Right lobe of liver (tissue), 6 donors: ENCODE results near the gene SYCP2. TPM values are rescaled to one million over a fixed set of nuclear protein-coding genes. Genes with fewer than 3 reads are reported as not detected.
"Not testable (repeated sequence)": the region's sequence is repeated elsewhere in the genome, so short reads cannot be mapped to it uniquely, and the experiment has no call there.

Experiments used
- ATAC-seq, 4 donors: fragments of 200-7000 bp; cut with Tn5 transposase; one replicate each; pipeline ENCODE4 v1.9.1; 2020; ENCODE audit warnings: mild to moderate bottlenecking in 4 of 4, moderate library complexity in 4 of 4
- DNase-seq, 3 donors: peaks; one replicate each; pipeline ENCODE4 v3.0.0-alpha.2; 2020
- H3K27ac ChIP-seq, 3 donors: fragments of 200-600 bp; one replicate each; pipeline ENCODE4 v1.8.0; 2022
- H3K27me3 ChIP-seq, 2 donors: fragments of 200-600 bp; one replicate each; pipeline ENCODE4 v1.8.0; 2022
- H3K36me3 ChIP-seq, 4 donors: fragments of 200-600 bp; sonication (generic) in 1 of 4; one replicate each; pipeline versions ENCODE4 v1.5.1 to v1.8.0; 2017 to 2022; ENCODE audit warnings: control low read depth in 1 of 4
- H3K4me1 ChIP-seq, 4 donors: fragments of 200-600 bp; sonication (generic) in 1 of 4; one replicate each; pipeline versions ENCODE4 v1.5.1 to v1.8.0; 2017 to 2022; ENCODE audit warnings: control low read depth in 1 of 4
- H3K4me3 ChIP-seq, 3 donors: fragments of 200-600 bp; one replicate each; pipeline ENCODE4 v1.8.0; 2022
- H3K9me3 ChIP-seq, 4 donors: fragments of 200-600 bp; sonication (generic) in 1 of 4; one replicate each; pipeline versions ENCODE4 v1.5.1 to v1.8.0; 2017 to 2022; ENCODE audit warnings: control low read depth in 1 of 4
- CTCF ChIP-seq, 4 donors: fragments of 200-600 bp in 3 of 4; fragments of 450-650 bp in 1 of 4; IDR thresholded peaks; one replicate each; pipeline versions ENCODE4 v1.5.1 to v1.8.0; 2016 to 2022; ENCODE audit warnings: antibody characterized with exemption in 4 of 4, mild to moderate bottlenecking in 2 of 4
- POLR2A ChIP-seq: fragments of 450-650 bp; IDR thresholded peaks from one replicate; pipeline ENCODE4 v1.6.1; 2017; ENCODE audit warnings: antibody characterized with exemption, mild to moderate bottlenecking
- WGBS: methylation state at CpG from one replicate; pipeline ENCODE4 v1.1.6; 2018; ENCODE audit warnings: low coverage, low lambda C conversion rate; ENCODE audit not compliant: insufficient coverage; ENCODE audit errors: missing lambda C conversion rate; 5-methylcytosine and 5-hydroxymethylcytosine counted together
- intact Hi-C, 2 donors: fragments of 100-400 bp; cut with DNase I; formaldehyde crosslinking; loops; one replicate each; pipeline versions ENCODE4 v1.11.2 to v1.14.1; 2022
- total RNA-seq, 6 experiments: library from RNA; depleted of rRNA in 2 of 6; stranded (reverse); fragments of >200 nt in 2 of 6; fragmentation: NEBNext Ultra II Directional in 3 of 6; extraction: Animal tissue kit (Norgen Biotek cat#: 25700) in 3 of 6; gene quantifications; one replicate each; pipeline versions ENCODE4 v1.1.0 to v1.2.4, GENCODE V29; 2016 to 2023
- donor health status: DM: no; HTN: yes; CAD: no.
- donor health status: DM: no; HTN: no; CAD: no.
- donor health status: DM: no; HTN: no; CAD: no.
- donor health status: DM: no; HTN: yes; CAD: no.
- donor health status: DM: no; HTN: yes; CAD: no.

SYCP2 gene
- total RNA-seq, 6 experiments from 2014 or later = 0.18 to 0.95 (median 0.63) TPM

- DNase-seq (no peak), ATAC-seq (no peak)
- Histone ChIP-seq H3K36me3 (no peaks in the 10 kb centered on the region), H3K27me3 (no peaks in the 10 kb centered on the region), H3K4me3 (no peak overlapping the region), H3K4me1 (no peaks in the 10 kb centered on the region), H3K27ac (no peak overlapping the region), H3K9me3 (no peaks in the 10 kb centered on the region)
- WGBS = 78% methylated on average over 4 of the region's 4 CpGs
- TF ChIP-seq POLR2A = no peak
- TF ChIP-seq CTCF (IDR thresholded peaks at IDR 0.05) = no peak
- intact Hi-C loops = no loop called here
Measured at GRCh38 chr20:59861401-59861800, 72.0 kb downstream of the SYCP2 start.

- DNase-seq (no peak), ATAC-seq (no peak)
- intact Hi-C loops = no loop called here
- no peaks in the 10 kb centered on the region for H3K4me1 ChIP-seq
- no peak for TF ChIP-seq POLR2A
- TF ChIP-seq CTCF (IDR thresholded peaks at IDR 0.05) = no peak
- no peak overlapping the region for H3K4me3 ChIP-seq
- no peaks in the 10 kb centered on the region for H3K36me3 ChIP-seq
- H3K27me3 ChIP-seq = no peaks in the 10 kb centered on the region
- WGBS = 64% methylated on average over 5 of the region's 5 CpGs
- H3K27ac ChIP-seq = no peak overlapping the region
- H3K9me3 ChIP-seq = no peaks in the 10 kb centered on the region
Measured at GRCh38 chr20:59858425-59858824, 75.0 kb downstream of the SYCP2 start.

GRCh38 chr20:59857966-59858365, 75.5 kb downstream of the SYCP2 start:
- no peaks in the 10 kb centered on the region for H3K4me1 ChIP-seq
- no peak for DNase-seq
- intact Hi-C loops = no loop called here
- no peaks in the 10 kb centered on the region for H3K36me3 ChIP-seq
- no peaks in the 10 kb centered on the region for H3K27me3 ChIP-seq
- TF ChIP-seq POLR2A = no peak
- no peak for TF ChIP-seq CTCF (IDR thresholded peaks at IDR 0.05)
- ATAC-seq = no peak
- 60% methylated on average over 1 of the region's 2 CpGs for WGBS
- H3K4me3 ChIP-seq = no peak overlapping the region
- H3K27ac ChIP-seq = no peak overlapping the region
- no peaks in the 10 kb centered on the region for H3K9me3 ChIP-seq

DNA sequence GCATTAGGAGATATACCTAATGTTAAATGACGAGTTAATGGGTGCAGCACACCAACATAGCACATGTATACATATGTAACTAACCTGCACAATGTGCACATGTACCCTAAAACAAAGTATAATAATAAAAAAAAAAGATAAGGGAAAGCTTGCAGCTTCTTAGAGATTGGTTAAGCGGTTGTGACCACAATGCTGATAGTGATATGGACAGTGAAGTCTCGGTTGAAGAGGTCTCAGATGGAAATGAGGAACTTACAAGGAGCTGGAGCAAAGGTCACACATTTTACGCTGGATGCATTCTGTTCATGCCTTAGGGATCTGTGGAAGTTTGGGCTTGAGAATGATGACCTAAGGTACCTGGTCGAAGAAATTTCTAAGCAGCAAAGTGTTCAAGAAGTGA, 76.5 kb downstream of the SYCP2 start:
- H3K36me3 ChIP-seq, DNase-seq, H3K9me3 ChIP-seq, intact Hi-C loops, H3K4me1 ChIP-seq, H3K27me3 ChIP-seq, H3K27ac ChIP-seq, ATAC-seq, H3K4me3 ChIP-seq: not testable (repeated sequence)
- 68% methylated on average over 5 of the region's 5 CpGs for WGBS

DNA sequence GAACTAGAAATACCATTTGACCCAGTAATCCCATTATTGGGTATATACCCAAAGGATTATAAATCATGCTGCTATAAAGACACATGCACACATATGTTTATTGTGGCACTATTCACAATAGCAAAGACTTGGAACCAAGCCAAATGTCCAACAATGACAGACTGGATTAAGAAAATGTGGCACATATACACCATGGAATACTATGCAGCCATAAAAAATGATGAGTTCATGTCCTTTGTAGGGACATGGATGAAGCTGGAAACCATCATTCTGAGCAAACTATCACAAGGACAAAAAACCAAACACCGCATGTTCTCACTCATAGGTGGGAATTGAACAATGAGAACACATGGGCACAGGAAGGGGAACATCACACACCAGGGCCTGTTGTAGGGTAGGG, 76.9 kb downstream of the SYCP2 start:
- ATAC-seq, H3K4me3 ChIP-seq, H3K36me3 ChIP-seq, H3K4me1 ChIP-seq, H3K27me3 ChIP-seq, intact Hi-C loops, DNase-seq, H3K27ac ChIP-seq, H3K9me3 ChIP-seq: not testable (repeated sequence)
- no CpG with 5 or more reads among the region's 1 CpG for WGBS

- Histone ChIP-seq H3K36me3 (no peaks in the 10 kb centered on the region), H3K9me3 (no peaks in the 10 kb centered on the region), H3K27ac (no peak overlapping the region), H3K4me1 (no peaks in the 10 kb centered on the region), H3K27me3 (no peaks in the 10 kb centered on the region), H3K4me3 (no peak overlapping the region)
- WGBS = 51% methylated on average over 5 of the region's 7 CpGs
- intact Hi-C loops = no loop called here
- peak; percentile 46 to 63 (median 61) for TF ChIP-seq CTCF (IDR thresholded peaks at IDR 0.05)
- TF ChIP-seq POLR2A = no peak
- DNase-seq = no peak
- peak in 3 of 4 donors; percentile 33 to 43 (median 36) for ATAC-seq
Measured at GRCh38 chr20:59850018-59850641, 83.3 kb downstream of the SYCP2 start.
